ENCODE data around the gene IGFN1. TPM values are rescaled to one million over a fixed set of nuclear protein-coding genes. Genes with fewer than 3 reads are reported as not detected.

IGFN1 gene
- total and polyA plus RNA-seq, 4 donors: 0.03 to 0.14 (median 0.08) TPM; not detected in 1

- WGBS: 39% methylated on average over 11 of the region's 11 CpGs
- Histone ChIP-seq H3K4me3 (ENCODE audit: low read depth in 1 of 3, low read length in 3 of 3) (no peak overlapping the region), H3K27ac (ENCODE audit: low read depth in 1 of 2, low read length in 2 of 2) (no peak overlapping the region), H3K27me3 (ENCODE audit: control insufficient read depth in 4 of 4, insufficient read depth in 4 of 4, low read length in 3 of 4) (peaks cover 2 to 3% (median 3%) of the 10 kb centered on the region in 4 donors), H3K9ac (ENCODE audit: low read depth in 1 of 2, low read length in 2 of 2) (no peak overlapping the region), H3K9me3 (ENCODE audit: control insufficient read depth in 4 of 4, low read length in 3 of 4) (no peaks in the 10 kb centered on the region), H3K4me1 (ENCODE audit: control insufficient read depth in 4 of 4, insufficient read depth in 4 of 4, low read length in 3 of 4) (peaks cover 0 to 2% (median 0%) of the 10 kb centered on the region in 4 donors), H3K36me3 (ENCODE audit: control insufficient read depth in 4 of 4, insufficient read depth in 3 of 4, low read depth in 1 of 4, low read length in 3 of 4) (no peaks in the 10 kb centered on the region)
- DNase-seq (ENCODE audit: low spot score): no peak
- no peak for TF ChIP-seq ZBTB33 (IDR thresholded peaks at IDR 0.05)
- TF ChIP-seq HNF4A (conservative IDR thresholded peaks at IDR 0.05): no peak
- TF ChIP-seq FOXA1 (IDR thresholded peaks at IDR 0.05): no peak
- no peak for TF ChIP-seq YY1 (IDR thresholded peaks at IDR 0.05)
- no peak for TF ChIP-seq RXRA (IDR thresholded peaks at IDR 0.05)
- no peak for TF ChIP-seq JUND (IDR thresholded peaks at IDR 0.05)
- no peak for TF ChIP-seq EGR1 (IDR thresholded peaks at IDR 0.05; ENCODE audit: low read depth in 2 of 2)
These were observed 69.6 kb downstream of the IGFN1 start for GRCh38 chr1:201260236-201260590.

GRCh38 chr1:201260648-201261311 is 70.2 kb downstream of the IGFN1 start:
- no peak for TF ChIP-seq FOXA2 (IDR thresholded peaks at IDR 0.05)
- TF ChIP-seq GABPA (IDR thresholded peaks at IDR 0.05 in 1 of 2, conservative IDR thresholded peaks at IDR 0.05 in 1 of 2): no peak
- no peak for TF ChIP-seq HNF4G (IDR thresholded peaks at IDR 0.05)

GRCh38 chr1:201261771-201262547 is 71.3 kb downstream of the IGFN1 start:
- no peak for TF ChIP-seq FOXA2 (IDR thresholded peaks at IDR 0.05)
- TF ChIP-seq TAF1 (conservative IDR thresholded peaks at IDR 0.05): no peak
- no peak for TF ChIP-seq RAD21 (IDR thresholded peaks at IDR 0.05)
- Histone ChIP-seq H3K4me3 (ENCODE audit: low read depth in 1 of 3, low read length in 3 of 3) (no peak overlapping the region), H3K4me1 (ENCODE audit: control insufficient read depth in 4 of 4, insufficient read depth in 4 of 4, low read length in 3 of 4) (peaks cover 0 to 2% (median 0%) of the 10 kb centered on the region in 4 donors), H3K9me3 (ENCODE audit: control insufficient read depth in 4 of 4, low read length in 3 of 4) (no peaks in the 10 kb centered on the region), H3K27me3 (ENCODE audit: control insufficient read depth in 4 of 4, insufficient read depth in 4 of 4, low read length in 3 of 4) (peaks cover 3 to 4% (median 3%) of the 10 kb centered on the region in 4 donors), H3K9ac (ENCODE audit: low read depth in 1 of 2, low read length in 2 of 2) (no peak overlapping the region), H3K27ac (ENCODE audit: low read depth in 1 of 2, low read length in 2 of 2) (no peak overlapping the region), H3K36me3 (ENCODE audit: control insufficient read depth in 4 of 4, insufficient read depth in 3 of 4, low read depth in 1 of 4, low read length in 3 of 4) (no peaks in the 10 kb centered on the region)
- DNase-seq (ENCODE audit: low spot score): no peak
- 90% methylated on average over 8 of the region's 8 CpGs for WGBS

More at GRCh38 chr1:201260648-201261311, 70.2 kb downstream of the IGFN1 start:
- no peak overlapping the region for H3K4me3 ChIP-seq (ENCODE audit: low read depth in 1 of 3, low read length in 3 of 3)
- peaks cover 2 to 3% (median 3%) of the 10 kb centered on the region in 4 donors for H3K27me3 ChIP-seq (ENCODE audit: control insufficient read depth in 4 of 4, insufficient read depth in 4 of 4, low read length in 3 of 4)
- no peaks in the 10 kb centered on the region for H3K9me3 ChIP-seq (ENCODE audit: control insufficient read depth in 4 of 4, low read length in 3 of 4)
- H3K4me1 ChIP-seq (ENCODE audit: control insufficient read depth in 4 of 4, insufficient read depth in 4 of 4, low read length in 3 of 4): peaks cover 0 to 2% (median 0%) of the 10 kb centered on the region in 4 donors
- no peaks in the 10 kb centered on the region for H3K36me3 ChIP-seq (ENCODE audit: control insufficient read depth in 4 of 4, insufficient read depth in 3 of 4, low read depth in 1 of 4, low read length in 3 of 4)
- H3K27ac ChIP-seq (ENCODE audit: low read depth in 1 of 2, low read length in 2 of 2): no peak overlapping the region
- H3K9ac ChIP-seq (ENCODE audit: low read depth in 1 of 2, low read length in 2 of 2): no peak overlapping the region
- whole genome bisulfite sequencing: 93% methylated on average over 8 of the region's 8 CpGs
- DNase-seq (ENCODE audit: low spot score): no peak
